ENCODE data around the gene UROS.

Gene UROS

GRCh38 chr10:125822878-125823662 is at the start of gene UROS, which contains the start of gene BCCIP:
Gene UROS (minus strand): TSS chr10:125823258. CDS start chr10:125816499, 6,759 bp downstream.
Gene BCCIP (plus strand): TSS chr10:125823546. CDS start chr10:125823558, 12 bp downstream.
- DNase-seq (ENCODE audit: low read depth in 2 of 2) = peak; percentile 81 to 89

GRCh38 chr10:125871338-125871737 is 48.3 kb upstream of the UROS start:
- DNase-seq (ENCODE audit: low read depth in 2 of 2) = no peak

DNA sequence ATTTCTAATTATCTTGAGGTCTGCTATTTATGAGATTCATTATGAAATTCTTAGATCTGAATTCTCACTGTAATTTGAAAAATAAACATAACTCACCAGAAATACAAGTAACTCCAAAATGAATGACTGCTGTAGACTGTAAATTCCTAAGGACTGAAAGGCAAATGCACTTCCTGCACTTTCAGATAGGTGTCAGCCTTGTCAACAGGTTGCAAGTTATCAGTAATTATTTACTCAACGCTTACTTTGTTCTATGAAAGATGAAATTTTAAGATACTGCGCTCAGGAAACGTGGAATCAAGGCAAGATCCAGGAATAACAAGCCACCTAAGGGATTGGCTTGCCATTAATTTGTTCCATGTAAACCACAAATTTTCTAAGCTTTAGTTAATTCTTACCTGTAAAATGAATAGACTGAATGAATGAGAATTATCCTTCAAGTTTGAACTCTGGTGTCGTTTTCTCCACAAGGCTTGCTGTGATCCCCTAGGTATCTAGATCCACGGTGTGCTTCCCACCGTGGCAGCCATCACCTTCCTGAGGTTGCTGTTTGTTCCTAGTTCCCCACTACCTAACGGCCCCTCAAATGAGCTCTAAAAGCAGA is 45.4 kb upstream of the UROS start:
- peak in 1 of 2 donors; percentile 4 for DNase-seq (ENCODE audit: low read depth in 2 of 2)

- no peak for DNase-seq (ENCODE audit: low read depth in 2 of 2)
These were observed 43.5 kb upstream of the UROS start for GRCh38 chr10:125866421-125867029.

DNA sequence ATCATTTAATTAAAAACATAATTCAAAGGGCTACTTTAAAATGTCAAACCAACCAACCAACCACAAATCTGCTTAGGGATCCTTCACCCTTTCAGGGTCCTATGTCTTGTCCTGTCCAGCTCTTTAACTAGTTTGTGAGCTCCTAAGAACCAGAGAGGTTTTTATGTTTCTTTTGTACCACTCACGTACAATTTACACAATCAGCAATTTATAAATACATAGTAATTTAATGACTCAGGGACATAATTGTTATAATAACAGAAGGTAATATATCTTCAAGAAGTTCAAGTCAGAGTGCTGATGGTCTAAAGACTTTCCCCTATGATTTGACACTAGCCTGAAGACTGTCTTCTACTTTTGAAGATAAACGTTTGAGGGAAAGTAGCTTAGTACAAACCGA is 42.1 kb upstream of the UROS start:
- no peak for DNase-seq (ENCODE audit: low read depth in 2 of 2)

- no peak for DNase-seq (ENCODE audit: low read depth in 2 of 2)
These were observed 36.2 kb upstream of the UROS start for GRCh38 chr10:125859128-125859817.

DNA sequence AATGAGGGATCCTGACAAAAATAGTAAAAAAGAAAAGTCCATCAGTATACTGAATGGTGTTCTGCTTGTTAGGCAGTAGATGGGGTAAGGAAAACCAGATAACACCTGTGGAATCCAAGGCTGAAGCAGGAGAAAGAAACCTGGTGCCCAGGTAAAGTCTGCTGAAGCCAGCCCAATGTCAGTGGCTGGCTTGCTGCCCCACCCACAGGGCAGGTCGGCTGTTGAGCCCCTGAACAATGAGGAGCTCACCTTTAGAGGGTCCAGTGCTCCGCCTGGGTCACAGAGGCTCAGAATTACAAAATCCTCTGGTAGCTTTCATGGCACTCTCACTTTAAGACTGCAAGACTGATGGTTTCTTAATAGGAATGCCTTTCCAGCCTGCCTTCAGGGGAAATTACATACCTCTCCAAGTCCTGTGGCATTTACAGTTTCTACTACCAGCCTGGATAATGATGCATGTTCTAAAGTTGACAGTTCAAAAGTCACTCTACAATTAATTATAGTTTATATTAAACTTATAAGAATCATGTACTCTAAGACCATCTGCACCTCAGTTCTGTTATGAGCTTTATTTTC is 34.2 kb upstream of the UROS start:
- no peak for DNase-seq (ENCODE audit: low read depth in 2 of 2)

DNA sequence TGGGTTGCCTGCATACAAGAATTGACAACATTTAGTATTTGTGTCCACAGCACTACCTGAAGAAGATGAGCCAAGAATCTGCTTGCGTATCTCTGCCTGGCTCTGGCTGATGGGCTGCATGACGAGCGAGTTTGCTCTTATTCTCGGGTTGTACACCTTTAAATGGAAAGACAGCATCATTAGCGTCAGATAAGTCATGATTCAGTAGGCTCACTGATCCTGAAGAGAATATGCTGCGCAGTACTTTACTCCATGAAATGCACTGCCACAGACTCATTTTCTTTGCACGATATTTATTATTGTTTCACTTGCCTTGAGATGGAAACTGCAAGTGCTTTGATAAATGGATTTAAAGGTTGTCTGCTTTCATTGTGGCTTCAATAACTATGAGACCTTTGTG is 29.4 kb upstream of the UROS start:
- DNase-seq (ENCODE audit: low read depth in 2 of 2) = no peak

GRCh38 chr10:125850766-125851731 is 28.0 kb upstream of the UROS start:
- no peak for DNase-seq (ENCODE audit: low read depth in 2 of 2)

- no peak for DNase-seq (ENCODE audit: low read depth in 2 of 2)
These were observed 26.4 kb upstream of the UROS start for GRCh38 chr10:125849448-125849847.

- DNase-seq (ENCODE audit: low read depth in 2 of 2) = no peak
These were observed 25.8 kb upstream of the UROS start for GRCh38 chr10:125848857-125849256.

DNA sequence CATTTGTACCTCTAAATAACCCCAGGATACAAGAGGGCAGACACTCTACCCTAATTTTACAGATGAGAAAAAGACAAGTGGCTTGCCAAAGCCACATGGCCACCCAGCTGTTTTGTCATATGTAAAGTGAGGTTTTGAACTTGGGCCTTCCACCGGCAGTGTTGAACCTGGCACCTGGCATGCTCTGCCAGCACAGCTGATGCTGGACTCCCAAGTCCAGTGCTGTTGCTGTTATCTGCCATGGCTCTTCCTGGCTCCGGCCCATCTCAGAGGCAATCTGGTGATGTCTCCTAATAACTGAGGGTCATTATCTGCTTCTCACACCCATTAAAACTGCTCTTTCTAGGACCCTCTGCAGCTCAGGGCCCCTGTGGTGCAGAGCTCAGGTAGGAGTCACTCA is 25.3 kb upstream of the UROS start:
- no peak for DNase-seq (ENCODE audit: low read depth in 2 of 2)

DNA sequence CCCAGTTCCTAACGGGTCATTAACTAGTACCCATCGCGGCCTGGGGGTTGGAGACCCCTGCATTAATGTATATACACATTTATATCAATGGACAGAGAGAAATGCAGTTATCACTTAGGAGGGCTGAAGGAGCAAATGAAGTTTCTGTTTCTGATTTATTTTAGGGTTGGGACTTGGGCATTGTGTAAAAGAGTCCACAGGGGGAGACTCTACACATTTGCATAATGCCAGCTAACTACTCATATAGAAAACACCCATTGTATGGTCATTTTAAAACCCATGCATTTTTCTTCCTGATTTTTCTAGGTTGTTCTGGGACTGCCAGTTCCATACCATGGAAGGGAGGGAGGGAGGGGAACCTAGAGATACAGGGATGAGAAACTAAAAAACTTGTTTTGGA is 23.8 kb upstream of the UROS start:
- DNase-seq (ENCODE audit: low read depth in 2 of 2) = no peak

GRCh38 chr10:125845617-125846016 is 22.6 kb upstream of the UROS start:
- DNase-seq (ENCODE audit: low read depth in 2 of 2) = no peak

GRCh38 chr10:125844751-125845221 is 21.7 kb upstream of the UROS start:
- DNase-seq (ENCODE audit: low read depth in 2 of 2) = no peak

DNA sequence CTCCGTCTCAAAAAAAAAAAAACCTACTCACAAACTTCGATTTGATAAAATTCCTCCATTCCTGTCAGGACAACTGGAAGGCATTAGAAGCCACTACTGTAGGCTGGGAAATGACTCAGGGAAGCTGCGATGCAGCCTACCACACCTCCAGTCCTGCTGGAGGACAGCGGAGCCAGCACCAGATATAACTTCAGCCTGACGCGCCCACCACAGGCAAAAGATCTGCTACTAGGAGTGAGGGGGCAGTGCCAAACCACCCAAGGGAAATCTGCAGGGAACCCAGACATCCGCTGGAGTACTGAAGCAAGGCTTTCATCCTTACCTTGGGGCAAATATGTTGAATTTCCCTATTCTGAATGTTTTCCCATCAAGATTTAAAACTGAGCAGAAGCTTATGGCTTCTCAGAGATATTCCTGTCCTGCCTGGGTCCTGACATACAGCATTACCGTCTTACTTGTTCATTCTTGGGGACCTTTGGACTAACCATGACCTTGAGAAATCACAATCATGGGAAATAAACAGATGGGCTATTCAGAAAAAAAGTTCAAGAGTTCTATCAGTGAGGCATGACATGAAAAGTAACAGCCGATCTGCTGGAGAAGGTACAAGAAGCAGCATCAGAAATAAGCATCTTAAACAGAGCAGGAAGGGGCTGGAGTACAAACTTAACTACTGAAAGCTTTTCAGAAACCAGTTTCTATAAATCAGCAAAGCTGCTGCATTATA is 20.7 kb upstream of the UROS start:
- DNase-seq (ENCODE audit: low read depth in 2 of 2) = no peak

- DNase-seq (ENCODE audit: low read depth in 2 of 2) = no peak
These were observed 17.9 kb upstream of the UROS start for GRCh38 chr10:125840955-125841354.

- DNase-seq (ENCODE audit: low read depth in 2 of 2) = no peak
These were observed 17.3 kb upstream of the UROS start for GRCh38 chr10:125840406-125840805.

GRCh38 chr10:125838802-125839575 is 15.9 kb upstream of the UROS start:
- no peak for DNase-seq (ENCODE audit: low read depth in 2 of 2)

Data from stimulated activated CD4-positive, alpha-beta T cell treated with anti-CD3 and anti-CD28 coated beads, Interleukin-15, amount 100 ng/mL, for 48 hours (primary cell).